Heart left ventricle (tissue), 16 donors: ENCODE measurements around the gene PRSS33. TPM values are rescaled to one million over a fixed set of nuclear protein-coding genes. Genes with fewer than 3 reads are reported as not detected.

Experiments
- ATAC-seq, 4 donors: fragments of 200-7000 bp; cut with Tn5 transposase; one replicate each; pipeline ENCODE4 v1.9.1; 2020 to 2022; ENCODE audit warnings: moderate library complexity in 4 of 4, mild to moderate bottlenecking in 3 of 4, moderate number of reproducible peaks in 1 of 4
- DNase-seq, 5 donors: peaks; one replicate each; pipeline ENCODE4 v3.0.0-alpha.2; 2020
- H3K27ac ChIP-seq, 12 donors: fragments of 200-600 bp; sonication (generic) in 4 of 12; one replicate each; pipeline versions ENCODE4 v1.5.0 to v1.8.0; 2016 to 2022; ENCODE audit warnings: mild to moderate bottlenecking in 2 of 12
- H3K27me3 ChIP-seq, 9 donors: fragments of 200-600 bp; sonication (generic) in 2 of 9; one replicate each; pipeline versions ENCODE4 v1.5.1 to v1.8.0; 2016 to 2022; ENCODE audit warnings: mild to moderate bottlenecking in 3 of 9
- H3K36me3 ChIP-seq, 9 donors: fragments of 200-600 bp; sonication (generic) in 2 of 9; one replicate each; pipeline versions ENCODE4 v1.5.0 to v1.8.0; 2018 to 2022; ENCODE audit warnings: mild to moderate bottlenecking in 2 of 9
- H3K4me1 ChIP-seq, 12 donors: fragments of 200-600 bp; sonication (generic) in 4 of 12; one replicate each; pipeline versions ENCODE4 v1.5.0 to v1.8.0; 2016 to 2022; ENCODE audit warnings: mild to moderate bottlenecking in 3 of 12
- H3K4me3 ChIP-seq, 12 donors: fragments of 200-600 bp; sonication (generic) in 4 of 12; one replicate each; pipeline versions ENCODE4 v1.5.0 to v1.8.0; 2017 to 2022; ENCODE audit warnings: mild to moderate bottlenecking in 9 of 12, moderate library complexity in 4 of 12
- H3K9me3 ChIP-seq, 12 donors: fragments of 200-600 bp; sonication (generic) in 4 of 12; one replicate each; pipeline versions ENCODE4 v1.5.0 to v1.8.0; 2016 to 2022; ENCODE audit warnings: mild to moderate bottlenecking in 1 of 12
- POLR2A ChIP-seq, 2 donors: fragments of 450-650 bp; IDR thresholded peaks; one replicate each; pipeline ENCODE4 v1.6.1; 2017; ENCODE audit warnings: antibody characterized with exemption in 2 of 2, mild to moderate bottlenecking in 2 of 2, moderate library complexity in 2 of 2
- WGBS, 4 donors: extraction: QIAGEN DNeasy Blood & Tissue Kit in 2 of 4; methylation state at CpG; one replicate each; pipeline versions ENCODE4 v1.1.5 to v1.1.7; 2013 to 2018; 5-methylcytosine and 5-hydroxymethylcytosine counted together
- intact Hi-C, 10 donors: fragments of 100-400 bp; cut with DNase I; formaldehyde crosslinking; loops; one replicate each; pipeline versions ENCODE4 v1.11.1 to v1.14.2; 2022
- polyA plus RNA-seq, 2 donors: library from polyadenylated mRNA; stranded (reverse); fragments of 200-250 nt; gene quantifications; one replicate each; pipeline ENCODE4 v1.2.3, GENCODE V29; 2013
- total RNA-seq, 9 donors: library from RNA; depleted of rRNA in 2 of 9; stranded (reverse); fragments of >200 nt in 2 of 9; fragmentation: NEBNext Ultra II Directional in 3 of 9; extraction: Animal tissue kit (Norgen Biotek cat#: 25700) in 3 of 9; gene quantifications; one replicate each; pipeline versions ENCODE4 v1.1.0 to v1.2.4, GENCODE V29; 2016 to 2023
- TF ChIP-seq, protein P1 (sequence below), 12 donors: fragments of 200-600 bp; sonication (generic) in 4 of 12; IDR thresholded peaks; one replicate each; pipeline versions ENCODE4 v1.5.0 to v1.8.0; 2018 to 2022; ENCODE audit warnings: antibody characterized with exemption in 12 of 12, mild to moderate bottlenecking in 5 of 12
- donor health status: ischemic (EF 13 %, LVEDD 7.1; RV severe dilation, severe dysfunction).
- donor health status: healthy with polysubstance abuse.
- donor health status: DM: no; HTN: yes; CAD: no.
- donor health status: DM: no; HTN: no; CAD: no.
- donor health status: ischemic (EF 25% LVEDD 6.9; RV normal size, moderate dysfunction).
- donor health status: ischemic (EF 25% LVEDD 5.7; RV mildly dilated, moderate dysfunction).
- donor health status: healthy.
- donor health status: DM: yes; HTN: yes; CAD: no.
- donor health status: ischemic (EF 35%, LVEDD 5.7; RV mildly dilated, moderate dysfunction).
- donor health status: nonischemic (EF 11% LVEDD 7.7; RV severe dilation, severe dysfunction).
- donor health status: DM: yes; HTN: yes; CAD: no.
- donor health status: PGD.
- donor health status: ischemic (EF 29% LVEDD 5.4; RV normal size, mild dysfunction).
- donor health status: nonischemic (EF 23%, LVEDD 6.1; RV moderate dilation, normal function).

Gene PRSS33
- total and polyA plus RNA-seq, 11 donors = not detected

DNA sequence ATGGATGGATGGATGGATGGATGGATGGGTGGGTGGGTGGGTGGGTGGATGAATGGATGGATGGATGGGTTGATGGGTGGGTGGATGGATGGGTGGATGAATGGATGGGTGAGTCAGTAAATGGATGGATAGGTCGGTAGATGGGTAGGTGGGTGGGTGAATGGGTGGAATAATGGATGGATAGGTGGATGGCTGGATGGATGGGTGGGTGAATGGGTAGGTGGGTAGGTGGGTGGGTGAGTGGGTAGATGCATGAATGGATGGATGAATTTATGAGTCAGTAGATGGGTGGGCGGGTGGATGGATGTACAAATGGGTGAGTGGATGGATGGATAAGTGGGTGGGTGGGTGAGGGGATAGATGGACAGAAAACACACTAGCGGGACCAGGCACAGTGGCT is 47.6 kb upstream of the PRSS33 start:
- Histone ChIP-seq H3K27ac (no peak overlapping the region), H3K27me3 (peaks cover 0 to 8% (median 0%) of the 10 kb centered on the region in 9 donors), H3K9me3 (no peaks in the 10 kb centered on the region), H3K4me3 (no peak overlapping the region), H3K36me3 (no peaks in the 10 kb centered on the region), H3K4me1 (peaks cover 0 to 9% (median 0%) of the 10 kb centered on the region in 12 donors)
- TF ChIP-seq POLR2A (IDR thresholded peaks at IDR 0.05) = no peak
- TF ChIP-seq, protein P1, sequence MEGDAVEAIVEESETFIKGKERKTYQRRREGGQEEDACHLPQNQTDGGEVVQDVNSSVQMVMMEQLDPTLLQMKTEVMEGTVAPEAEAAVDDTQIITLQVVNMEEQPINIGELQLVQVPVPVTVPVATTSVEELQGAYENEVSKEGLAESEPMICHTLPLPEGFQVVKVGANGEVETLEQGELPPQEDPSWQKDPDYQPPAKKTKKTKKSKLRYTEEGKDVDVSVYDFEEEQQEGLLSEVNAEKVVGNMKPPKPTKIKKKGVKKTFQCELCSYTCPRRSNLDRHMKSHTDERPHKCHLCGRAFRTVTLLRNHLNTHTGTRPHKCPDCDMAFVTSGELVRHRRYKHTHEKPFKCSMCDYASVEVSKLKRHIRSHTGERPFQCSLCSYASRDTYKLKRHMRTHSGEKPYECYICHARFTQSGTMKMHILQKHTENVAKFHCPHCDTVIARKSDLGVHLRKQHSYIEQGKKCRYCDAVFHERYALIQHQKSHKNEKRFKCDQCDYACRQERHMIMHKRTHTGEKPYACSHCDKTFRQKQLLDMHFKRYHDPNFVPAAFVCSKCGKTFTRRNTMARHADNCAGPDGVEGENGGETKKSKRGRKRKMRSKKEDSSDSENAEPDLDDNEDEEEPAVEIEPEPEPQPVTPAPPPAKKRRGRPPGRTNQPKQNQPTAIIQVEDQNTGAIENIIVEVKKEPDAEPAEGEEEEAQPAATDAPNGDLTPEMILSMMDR (IDR thresholded peaks at IDR 0.05) = no peak
- intact Hi-C loops = loop anchor here in 1 of 10 donors (10.0 kb wide), 1 partner anchor 80 kb away; the partner anchor contains the start of gene FLYWCH1
- no peak for DNase-seq
- 85 to 89% (median 87%) methylated on average over 3 of the region's 3 CpGs for WGBS, 4 donors
- ATAC-seq = no peak

DNA sequence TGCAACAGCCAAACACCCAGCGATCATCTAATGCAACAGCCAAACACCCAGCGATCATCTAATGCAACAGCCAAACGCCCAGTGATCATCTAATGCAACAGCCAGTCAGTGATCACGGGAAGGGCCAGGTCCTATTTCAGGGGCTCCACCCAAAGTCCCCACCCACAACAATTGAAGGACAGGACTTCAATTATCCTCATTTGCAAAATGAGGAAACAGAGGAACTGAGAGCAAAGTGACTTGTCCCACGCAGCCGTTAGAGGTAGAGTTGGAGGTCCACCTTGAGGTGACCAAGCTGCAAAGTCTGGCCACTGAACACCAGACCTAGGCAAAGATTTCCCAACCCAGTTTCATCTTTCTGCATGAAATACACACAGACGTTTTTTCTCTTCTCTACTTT is 46.4 kb upstream of the PRSS33 start:
- no peak for DNase-seq
- Histone ChIP-seq H3K9me3 (no peaks in the 10 kb centered on the region), H3K4me1 (peaks cover 0 to 10% (median 0%) of the 10 kb centered on the region in 12 donors), H3K4me3 (no peak overlapping the region), H3K27me3 (peaks cover 0 to 15% (median 0%) of the 10 kb centered on the region in 9 donors), H3K27ac (no peak overlapping the region), H3K36me3 (no peaks in the 10 kb centered on the region)
- ATAC-seq = no peak
- intact Hi-C loops = loop anchor here in 1 of 10 donors (10.0 kb wide), 1 partner anchor 81 kb away; the partner anchor contains the start of gene FLYWCH1
- 57 to 79% (median 69%) methylated on average over 7 of the region's 7 CpGs for WGBS, 4 donors
- TF ChIP-seq, protein P1 (IDR thresholded peaks at IDR 0.05) = no peak
- TF ChIP-seq POLR2A (IDR thresholded peaks at IDR 0.05) = no peak

DNA sequence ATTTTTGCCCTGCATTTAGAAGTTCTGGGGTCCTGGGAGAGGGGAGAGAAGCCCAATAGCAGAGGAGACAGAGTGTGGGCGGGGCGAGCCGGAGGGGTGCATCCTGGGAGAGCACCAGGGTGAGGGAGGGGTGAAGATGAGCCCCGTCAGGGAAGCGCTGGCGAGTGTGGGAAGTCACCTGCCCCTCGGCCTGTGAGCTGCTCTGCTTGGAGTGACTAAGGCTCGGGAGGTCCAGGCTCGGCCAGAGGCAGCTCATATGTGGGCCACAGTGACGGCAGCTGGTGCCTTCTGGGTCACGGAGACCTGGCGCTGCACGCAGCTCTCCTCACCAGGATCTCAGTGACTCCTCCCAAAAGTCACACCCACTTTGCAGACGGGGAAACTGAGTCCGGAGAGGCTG is 43.8 kb upstream of the PRSS33 start:
- no peak for TF ChIP-seq POLR2A (IDR thresholded peaks at IDR 0.05)
- TF ChIP-seq, protein P1 (IDR thresholded peaks at IDR 0.05) = no peak
- Histone ChIP-seq H3K27ac (no peak overlapping the region), H3K27me3 (peaks cover 0 to 15% (median 2%) of the 10 kb centered on the region in 9 donors), H3K4me1 (peaks cover 0 to 10% (median 0%) of the 10 kb centered on the region in 12 donors), H3K4me3 (no peak overlapping the region), H3K9me3 (no peaks in the 10 kb centered on the region), H3K36me3 (no peaks in the 10 kb centered on the region)
- ATAC-seq = no peak
- peak in 1 of 5 donors; percentile 42 for DNase-seq
- intact Hi-C loops = loop anchor here in 1 of 10 donors (10.0 kb wide), 1 partner anchor 84 kb away; the partner anchor contains the start of gene FLYWCH1
- WGBS, 4 donors = 71 to 80% (median 79%) methylated on average over 13 to 15 of the region's 15 CpGs

DNA sequence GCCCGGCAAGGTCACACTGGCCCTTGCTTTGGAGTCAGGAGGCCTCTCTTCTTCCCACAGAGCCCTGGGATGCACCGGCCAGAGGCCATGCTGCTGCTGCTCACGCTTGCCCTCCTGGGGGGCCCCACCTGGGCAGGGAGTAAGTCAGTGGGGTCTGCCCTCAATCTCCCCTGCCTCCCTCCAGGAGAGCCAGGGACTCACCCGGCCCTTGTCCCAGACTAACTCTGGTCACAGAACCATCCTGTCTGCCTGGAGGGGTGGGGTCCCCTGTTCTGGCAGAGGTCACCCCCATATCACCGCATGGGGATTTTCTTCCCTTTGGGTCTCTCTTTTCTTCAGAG is 43.0 kb upstream of the PRSS33 start:
- peaks cover 0 to 15% (median 4%) of the 10 kb centered on the region in 9 donors for H3K27me3 ChIP-seq
- TF ChIP-seq POLR2A (IDR thresholded peaks at IDR 0.05) = no peak
- TF ChIP-seq, protein P1 (IDR thresholded peaks at IDR 0.05) = no peak

More for the DNA sequence above, 43.0 kb upstream of the PRSS33 start:
- 75 to 86% (median 78%) methylated on average over 4 to 5 of the region's 5 CpGs for WGBS, 4 donors
- peaks cover 0 to 10% (median 0%) of the 10 kb centered on the region in 12 donors for H3K4me1 ChIP-seq
- H3K4me3 ChIP-seq = peak overlapping the region in 1 of 12 donors; percentile 20
- peak in 1 of 4 donors; percentile 11 for ATAC-seq
- no peaks in the 10 kb centered on the region for H3K9me3 ChIP-seq
- intact Hi-C loops = loop anchor here in 1 of 10 donors (10.0 kb wide), 1 partner anchor 84 kb away; the partner anchor contains the start of gene FLYWCH1
- H3K36me3 ChIP-seq = no peaks in the 10 kb centered on the region
- H3K27ac ChIP-seq = no peak overlapping the region
- peak in 1 of 5 donors; percentile 57 for DNase-seq
